H1 (cell line): ENCODE measurements around the gene DCAF6.
A peak's percentile ranks its signal among the peaks of the same experiment; 100 is the strongest.

Experiments
- CTCF ChIP-seq, 3 experiments: IDR thresholded peaks; 1 replicate in 2 of 3; 2 replicates in 1 of 3; pipeline versions ENCODE4 v1.5.1 to v1.6.1; 2011; ENCODE audit warnings: low read length in 3 of 3, mild to moderate bottlenecking in 3 of 3, inconsistent platforms in 2 of 3, low read depth in 1 of 3, moderate library complexity in 1 of 3; ENCODE audit not compliant: insufficient read depth in 1 of 3; ENCODE audit errors: control extremely low read depth in 1 of 3
- EZH2 ChIP-seq: fragments of 200-600 bp; sonication (generic); IDR thresholded peaks from 2 replicates; pipeline ENCODE4 v1.7.1; 2012; ENCODE audit warnings: low read depth, mild to moderate bottlenecking, moderate library complexity, low read length, inconsistent platforms; ENCODE audit not compliant: severe bottlenecking
- POLR2AphosphoS5 ChIP-seq: IDR thresholded peaks from 2 replicates; pipeline ENCODE4 v1.6.1; 2011; ENCODE audit warnings: low read depth, low read length
- RAD21 ChIP-seq, 2 experiments: IDR thresholded peaks in 1 of 2; conservative IDR thresholded peaks in 1 of 2; 2 replicates each; pipeline ENCODE4 v1.6.1; 2011; ENCODE audit warnings: low read depth in 2 of 2, low read length in 2 of 2, improper control_type of control experiment in 1 of 2, inconsistent platforms in 1 of 2, mild to moderate bottlenecking in 1 of 2, moderate library complexity in 1 of 2

- peak; percentile 85 to 95 (median 93) for TF ChIP-seq CTCF (IDR thresholded peaks at IDR 0.05; ENCODE audit: control extremely low read depth in 1 of 3, insufficient read depth in 1 of 3, low read depth in 1 of 3, low read length in 3 of 3)
- TF ChIP-seq RAD21 (IDR thresholded peaks at IDR 0.05 in 1 of 2, conservative IDR thresholded peaks at IDR 0.05 in 1 of 2; ENCODE audit: low read depth in 2 of 2, low read length in 2 of 2): peak; percentile 64 to 73
- no peak for TF ChIP-seq POLR2AphosphoS5
- TF ChIP-seq EZH2: no peak
Observed at GRCh38 chr1:168084396-168085231, 148.1 kb downstream of the DCAF6 start.
